HL-60 (cell line): ENCODE measurements around the gene CACNA1G.
A peak's percentile ranks its signal among the peaks of the same experiment; 100 is the strongest.

Experiments used
- DNase-seq, 2 experiments: peaks; one replicate each; pipeline ENCODE4 v3.0.0-alpha.2; 2010 to 2020; ENCODE audit warnings: low read depth in 1 of 2, low spot score in 1 of 2
- H3K27ac ChIP-seq: fragments of 250-450 bp; sonication (Bioruptor Pico); replicated peaks from 2 replicates; pipeline ENCODE4 v1.5.1; 2020; ENCODE audit warnings: mild to moderate bottlenecking, moderate library complexity
- H3K27me3 ChIP-seq: fragments of 250-450 bp; sonication (Bioruptor Pico); 2 replicates; pipeline ENCODE4 v1.5.1; 2021; ENCODE audit warnings: mild to moderate bottlenecking, moderate library complexity; ENCODE audit not compliant: insufficient read depth, poor library complexity, severe bottlenecking
- H3K4me3 ChIP-seq: replicated peaks from 2 replicates; pipeline ENCODE4 v1.5.1; 2011; ENCODE audit warnings: mild to moderate bottlenecking, control low read depth, low read length; ENCODE audit not compliant: insufficient read depth
- GABPA ChIP-seq: IDR thresholded peaks from 2 replicates; pipeline ENCODE4 v1.6.1; 2012; ENCODE audit warnings: low read depth
- POLR2AphosphoS5 ChIP-seq: IDR thresholded peaks from 2 replicates; pipeline ENCODE4 v1.6.1; 2012; ENCODE audit warnings: low read depth
- SPI1 ChIP-seq: IDR thresholded peaks from 2 replicates; pipeline ENCODE4 v1.6.1; 2012; ENCODE audit warnings: low read depth, mild to moderate bottlenecking, borderline replicate concordance
- TF ChIP-seq, protein P1 (sequence below): IDR thresholded peaks from one replicate; pipeline ENCODE4 v1.5.1; 2011; ENCODE audit warnings: low read length, control low read depth, inconsistent platforms; ENCODE audit not compliant: insufficient read depth
- TF ChIP-seq, protein P2 (sequence below): IDR thresholded peaks from 2 replicates; pipeline ENCODE4 v1.6.1; 2012; ENCODE audit warnings: low read depth; ENCODE audit not compliant: insufficient replicate concordance

The CACNA1G gene

DNA sequence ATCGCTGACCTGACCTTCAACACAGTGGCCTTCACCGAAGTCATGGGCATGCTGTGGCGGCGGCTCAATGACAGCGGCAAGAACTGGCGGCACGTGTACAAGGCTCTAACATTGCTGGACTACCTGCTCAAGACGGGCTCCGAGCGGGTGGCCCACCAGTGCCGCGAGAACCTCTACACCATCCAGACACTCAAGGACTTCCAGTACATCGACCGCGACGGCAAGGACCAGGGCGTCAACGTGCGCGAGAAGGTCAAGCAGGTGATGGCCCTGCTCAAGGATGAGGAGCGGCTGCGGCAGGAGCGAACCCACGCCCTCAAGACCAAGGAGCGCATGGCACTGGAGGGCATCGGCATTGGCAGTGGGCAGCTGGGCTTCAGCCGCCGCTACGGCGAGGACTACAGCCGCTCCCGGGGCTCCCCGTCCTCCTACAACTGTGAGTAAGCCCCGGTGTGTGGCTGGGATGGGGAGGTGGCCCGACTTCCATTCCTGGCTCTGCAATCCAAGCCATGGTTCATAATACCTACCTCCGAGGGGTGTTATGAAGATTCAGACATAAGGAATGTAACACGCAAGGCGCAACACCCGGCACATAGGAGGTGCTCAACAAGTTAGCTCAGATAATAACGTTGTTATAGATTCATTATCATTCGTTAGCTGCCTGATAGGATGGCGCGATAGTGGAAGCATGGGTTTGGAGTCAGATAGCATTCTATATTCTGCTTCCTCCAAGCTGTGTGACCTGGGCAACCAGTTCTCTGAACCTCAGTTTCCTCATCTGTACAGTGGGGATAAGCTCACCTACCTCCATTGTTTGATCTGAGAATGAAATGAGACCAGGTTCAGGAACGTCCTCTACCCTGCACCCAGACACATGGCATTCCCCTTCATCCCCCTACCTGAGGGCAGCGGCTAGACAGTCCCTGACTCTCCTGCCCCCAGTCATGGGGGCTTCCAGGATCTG lies 23.6 kb upstream of the CACNA1G start:
- no peak for TF ChIP-seq SPI1
- no peak for TF ChIP-seq GABPA
- TF ChIP-seq POLR2AphosphoS5 = no peak
- TF ChIP-seq, protein P1, sequence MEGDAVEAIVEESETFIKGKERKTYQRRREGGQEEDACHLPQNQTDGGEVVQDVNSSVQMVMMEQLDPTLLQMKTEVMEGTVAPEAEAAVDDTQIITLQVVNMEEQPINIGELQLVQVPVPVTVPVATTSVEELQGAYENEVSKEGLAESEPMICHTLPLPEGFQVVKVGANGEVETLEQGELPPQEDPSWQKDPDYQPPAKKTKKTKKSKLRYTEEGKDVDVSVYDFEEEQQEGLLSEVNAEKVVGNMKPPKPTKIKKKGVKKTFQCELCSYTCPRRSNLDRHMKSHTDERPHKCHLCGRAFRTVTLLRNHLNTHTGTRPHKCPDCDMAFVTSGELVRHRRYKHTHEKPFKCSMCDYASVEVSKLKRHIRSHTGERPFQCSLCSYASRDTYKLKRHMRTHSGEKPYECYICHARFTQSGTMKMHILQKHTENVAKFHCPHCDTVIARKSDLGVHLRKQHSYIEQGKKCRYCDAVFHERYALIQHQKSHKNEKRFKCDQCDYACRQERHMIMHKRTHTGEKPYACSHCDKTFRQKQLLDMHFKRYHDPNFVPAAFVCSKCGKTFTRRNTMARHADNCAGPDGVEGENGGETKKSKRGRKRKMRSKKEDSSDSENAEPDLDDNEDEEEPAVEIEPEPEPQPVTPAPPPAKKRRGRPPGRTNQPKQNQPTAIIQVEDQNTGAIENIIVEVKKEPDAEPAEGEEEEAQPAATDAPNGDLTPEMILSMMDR = no peak
- TF ChIP-seq, protein P2, sequence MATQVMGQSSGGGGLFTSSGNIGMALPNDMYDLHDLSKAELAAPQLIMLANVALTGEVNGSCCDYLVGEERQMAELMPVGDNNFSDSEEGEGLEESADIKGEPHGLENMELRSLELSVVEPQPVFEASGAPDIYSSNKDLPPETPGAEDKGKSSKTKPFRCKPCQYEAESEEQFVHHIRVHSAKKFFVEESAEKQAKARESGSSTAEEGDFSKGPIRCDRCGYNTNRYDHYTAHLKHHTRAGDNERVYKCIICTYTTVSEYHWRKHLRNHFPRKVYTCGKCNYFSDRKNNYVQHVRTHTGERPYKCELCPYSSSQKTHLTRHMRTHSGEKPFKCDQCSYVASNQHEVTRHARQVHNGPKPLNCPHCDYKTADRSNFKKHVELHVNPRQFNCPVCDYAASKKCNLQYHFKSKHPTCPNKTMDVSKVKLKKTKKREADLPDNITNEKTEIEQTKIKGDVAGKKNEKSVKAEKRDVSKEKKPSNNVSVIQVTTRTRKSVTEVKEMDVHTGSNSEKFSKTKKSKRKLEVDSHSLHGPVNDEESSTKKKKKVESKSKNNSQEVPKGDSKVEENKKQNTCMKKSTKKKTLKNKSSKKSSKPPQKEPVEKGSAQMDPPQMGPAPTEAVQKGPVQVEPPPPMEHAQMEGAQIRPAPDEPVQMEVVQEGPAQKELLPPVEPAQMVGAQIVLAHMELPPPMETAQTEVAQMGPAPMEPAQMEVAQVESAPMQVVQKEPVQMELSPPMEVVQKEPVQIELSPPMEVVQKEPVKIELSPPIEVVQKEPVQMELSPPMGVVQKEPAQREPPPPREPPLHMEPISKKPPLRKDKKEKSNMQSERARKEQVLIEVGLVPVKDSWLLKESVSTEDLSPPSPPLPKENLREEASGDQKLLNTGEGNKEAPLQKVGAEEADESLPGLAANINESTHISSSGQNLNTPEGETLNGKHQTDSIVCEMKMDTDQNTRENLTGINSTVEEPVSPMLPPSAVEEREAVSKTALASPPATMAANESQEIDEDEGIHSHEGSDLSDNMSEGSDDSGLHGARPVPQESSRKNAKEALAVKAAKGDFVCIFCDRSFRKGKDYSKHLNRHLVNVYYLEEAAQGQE = no peak
- no peak overlapping the region for H3K27ac ChIP-seq
- DNase-seq = no peak

DNA sequence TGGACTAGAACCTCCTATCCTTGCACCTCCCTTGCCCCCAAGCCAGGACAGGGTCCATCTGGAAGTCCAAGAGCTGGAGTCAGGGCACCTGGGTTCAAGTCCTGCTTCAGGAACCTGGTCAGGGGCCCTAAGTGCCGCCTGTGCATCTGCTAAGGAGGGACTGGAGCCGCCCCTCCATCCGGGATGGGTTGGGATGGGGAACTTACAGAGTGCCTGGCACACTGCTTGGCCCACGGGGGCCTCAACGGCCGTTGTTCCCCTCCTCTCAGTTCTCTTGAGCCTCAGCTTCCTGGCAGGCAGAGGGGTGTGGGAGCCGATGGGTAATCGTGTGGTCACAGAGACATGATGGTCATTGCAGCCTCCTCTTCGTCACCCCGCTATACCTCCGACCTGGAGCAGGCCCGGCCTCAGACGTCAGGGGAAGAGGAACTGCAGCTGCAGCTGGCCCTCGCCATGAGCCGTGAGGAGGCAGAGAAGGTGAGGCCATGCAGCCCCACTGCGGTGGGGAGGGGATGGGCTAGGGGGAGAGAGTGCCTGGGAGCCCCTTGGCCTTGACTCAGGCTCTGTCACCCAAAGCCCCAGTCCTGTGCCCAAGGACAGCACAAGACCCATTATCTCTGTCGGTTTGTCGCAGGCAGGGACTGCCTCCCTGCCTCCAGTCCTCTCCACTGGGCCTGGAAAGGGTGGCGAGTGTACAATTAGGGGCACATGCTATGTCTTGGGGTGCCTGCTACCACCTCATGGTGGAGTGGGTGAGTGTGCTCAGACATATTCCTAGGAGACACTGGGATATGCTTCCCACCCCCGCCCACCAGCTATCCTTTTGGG lies 22.6 kb upstream of the CACNA1G start:
- Histone ChIP-seq H3K27ac (no peak overlapping the region), H3K4me3 (no peak overlapping the region), H3K27me3 (peaks cover 21% of the 10 kb centered on the region)
- no peak for DNase-seq
- TF ChIP-seq POLR2AphosphoS5 = no peak
- TF ChIP-seq SPI1 = peak; percentile 34; the same call in 1 of the 2 replicates
- TF ChIP-seq, protein P1 = no peak

More for the DNA sequence above, 23.6 kb upstream of the CACNA1G start:
- Histone ChIP-seq H3K27me3 (peaks cover 31% of the 10 kb centered on the region), H3K4me3 (no peak overlapping the region)

DNA sequence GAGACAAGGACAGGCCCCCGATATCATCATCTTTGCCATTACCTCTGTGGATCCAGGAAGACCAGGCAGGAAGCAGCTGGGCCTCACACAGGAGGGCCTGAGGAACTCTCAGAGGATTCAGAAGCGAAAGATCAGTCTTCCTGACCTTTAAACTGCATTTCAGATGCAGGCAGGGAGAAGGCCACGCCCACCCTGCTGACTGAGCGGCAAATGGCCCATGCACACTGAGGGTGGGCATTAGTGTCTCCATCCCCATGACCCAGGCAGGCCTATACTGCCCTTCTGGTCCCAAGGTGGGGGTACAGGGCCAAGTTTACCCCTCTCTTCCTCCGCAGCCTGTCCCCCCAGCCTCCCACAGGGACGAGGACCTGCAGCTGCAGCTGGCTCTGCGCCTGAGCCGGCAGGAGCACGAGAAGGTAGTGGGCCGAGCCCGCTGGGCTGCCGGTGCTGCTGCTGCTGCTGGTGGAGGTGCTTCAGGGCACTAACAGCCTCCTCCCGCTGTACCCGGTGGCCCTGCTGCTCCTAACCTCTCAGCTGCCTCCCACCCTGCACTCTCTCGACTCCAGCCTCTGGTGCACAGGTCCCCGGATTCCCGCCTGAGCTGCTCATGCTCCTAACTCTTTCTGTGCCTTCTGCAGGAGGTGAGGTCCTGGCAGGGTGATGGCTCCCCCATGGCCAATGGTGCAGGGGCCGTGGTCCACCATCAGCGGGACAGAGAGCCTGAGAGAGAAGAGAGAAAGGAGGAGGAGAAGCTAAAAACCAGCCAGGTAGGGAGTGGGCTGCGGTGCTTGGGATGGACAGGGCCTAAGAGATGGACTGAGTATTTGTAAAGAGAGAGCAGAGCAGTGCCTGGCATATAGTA lies 21.7 kb upstream of the CACNA1G start:
- H3K27ac ChIP-seq = no peak overlapping the region
- H3K27me3 ChIP-seq = peaks cover 12% of the 10 kb centered on the region
- H3K4me3 ChIP-seq = no peak overlapping the region
- TF ChIP-seq GABPA = no peak
- TF ChIP-seq, protein P1 = no peak
- TF ChIP-seq SPI1 = no peak
- TF ChIP-seq POLR2AphosphoS5 = no peak
- TF ChIP-seq, protein P2 = no peak
- no peak for DNase-seq
